Fibroblast of mammary gland (primary cell): ENCODE results near the gene ATP13A2.

Source experiments
- DNase-seq: peaks from one replicate; pipeline ENCODE4 v3.0.0-alpha.2; 2010; ENCODE audit warnings: low read depth
- H3K4me3 ChIP-seq: 2 replicates; pipeline ENCODE4 v1.5.1; 2011; ENCODE audit warnings: low read depth, mild to moderate bottlenecking, low read length, moderate library complexity; ENCODE audit not compliant: control insufficient read depth
- CTCF ChIP-seq: conservative IDR thresholded peaks from 2 replicates; pipeline ENCODE4 v1.5.1; 2011; ENCODE audit warnings: low read depth, low read length, inconsistent platforms; ENCODE audit not compliant: control insufficient read depth, insufficient read depth

ATP13A2 gene

GRCh38 chr1:17055801-17056200 lies 44.1 kb upstream of the ATP13A2 start:
- DNase-seq = no peak
- no peak overlapping the region for H3K4me3 ChIP-seq
- TF ChIP-seq CTCF = no peak

- peak; percentile 98 for DNase-seq
- peak within 1 kb of the TSS; percentile 100 for H3K4me3 ChIP-seq
- no peak for TF ChIP-seq CTCF
Observed at GRCh38 chr1:17053685-17054410, 42.1 kb upstream of the ATP13A2 start, which contains the start of gene SDHB. Gene SDHB (minus strand): TSS chr1:17054032. CDS start chr1:17054019, 13 bp downstream.

- peak overlapping the region; percentile 100 for H3K4me3 ChIP-seq
- TF ChIP-seq CTCF = no peak
- DNase-seq = no peak
Observed at GRCh38 chr1:17053086-17053684, 41.5 kb upstream of the ATP13A2 start.

DNA sequence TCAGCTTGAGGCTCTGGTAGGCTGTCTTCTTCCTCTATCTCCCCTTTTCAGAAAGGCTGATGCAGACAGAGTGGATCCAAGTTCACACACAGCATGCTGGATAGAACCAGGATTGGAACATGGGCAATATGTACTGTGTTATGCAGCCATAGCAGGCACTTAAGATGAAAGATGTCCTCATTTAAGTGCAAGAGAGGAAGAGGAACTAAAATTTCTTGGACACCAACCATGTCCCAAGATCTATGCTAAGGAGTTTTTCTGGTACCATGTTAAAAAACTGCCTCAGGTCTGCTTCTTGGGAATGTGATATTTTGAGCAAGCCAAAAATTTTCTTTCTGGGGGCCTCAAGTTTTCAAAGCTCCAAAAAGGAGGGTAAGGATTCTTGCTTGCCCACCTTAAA lies 40.9 kb upstream of the ATP13A2 start:
- no peak for DNase-seq
- TF ChIP-seq CTCF = no peak
- peak overlapping the region; percentile 100 for H3K4me3 ChIP-seq

DNA sequence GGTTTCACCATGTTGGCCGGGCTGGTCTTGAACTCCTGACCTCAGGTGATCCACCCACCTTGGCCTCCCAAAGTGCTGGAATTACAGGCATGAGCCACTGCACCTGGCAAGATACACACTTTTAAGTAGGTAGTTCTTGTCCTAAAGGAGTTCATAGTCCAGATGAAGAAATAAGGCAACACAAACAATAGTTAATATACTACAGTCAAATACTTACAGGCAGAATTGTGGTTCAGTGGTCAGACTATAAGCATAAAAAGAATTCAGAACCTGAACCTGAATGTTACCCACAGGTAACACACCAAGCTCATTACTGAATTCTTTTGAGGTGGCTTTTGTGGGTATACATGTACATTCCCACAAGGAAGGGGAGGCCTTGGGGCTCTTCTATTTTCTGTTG lies 40.3 kb upstream of the ATP13A2 start:
- no peak for DNase-seq
- no peak for TF ChIP-seq CTCF
- H3K4me3 ChIP-seq = no peak overlapping the region

DNA sequence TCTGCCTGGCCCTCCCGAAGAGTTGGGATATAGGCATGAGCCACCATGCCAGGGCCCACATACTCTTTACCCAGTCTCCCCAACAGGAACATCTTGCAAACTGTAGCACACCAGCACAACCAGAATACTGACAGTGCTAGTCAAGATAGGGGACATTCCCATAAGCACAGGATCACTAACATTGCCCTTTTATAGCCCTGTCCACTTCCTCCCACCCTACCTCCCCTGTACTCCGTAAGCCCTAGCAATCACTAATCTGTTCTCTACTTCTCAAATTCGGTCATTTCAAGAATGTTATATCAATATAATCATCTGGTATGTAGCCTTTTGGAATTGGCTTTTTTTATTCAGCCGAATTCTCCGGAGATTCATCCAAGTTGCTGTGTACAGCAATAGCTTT lies 36.2 kb upstream of the ATP13A2 start:
- DNase-seq = no peak
- H3K4me3 ChIP-seq = no peak overlapping the region

More for the DNA sequence above, 36.2 kb upstream of the ATP13A2 start:
- TF ChIP-seq CTCF = no peak
